Stimulated activated CD8-positive, alpha-beta memory T cell treated with anti-CD3 and anti-CD28 coated beads, Interleukin-15, amount 100 ng/mL, for 4 hours (primary cell): ENCODE data around the gene CRIP1.

ENCODE experiments used
- DNase-seq, 2 donors: peaks; one replicate each; pipeline ENCODE4 v3.0.0-alpha.2; 2020; ENCODE audit warnings: low read depth in 2 of 2

CRIP1 gene

DNA sequence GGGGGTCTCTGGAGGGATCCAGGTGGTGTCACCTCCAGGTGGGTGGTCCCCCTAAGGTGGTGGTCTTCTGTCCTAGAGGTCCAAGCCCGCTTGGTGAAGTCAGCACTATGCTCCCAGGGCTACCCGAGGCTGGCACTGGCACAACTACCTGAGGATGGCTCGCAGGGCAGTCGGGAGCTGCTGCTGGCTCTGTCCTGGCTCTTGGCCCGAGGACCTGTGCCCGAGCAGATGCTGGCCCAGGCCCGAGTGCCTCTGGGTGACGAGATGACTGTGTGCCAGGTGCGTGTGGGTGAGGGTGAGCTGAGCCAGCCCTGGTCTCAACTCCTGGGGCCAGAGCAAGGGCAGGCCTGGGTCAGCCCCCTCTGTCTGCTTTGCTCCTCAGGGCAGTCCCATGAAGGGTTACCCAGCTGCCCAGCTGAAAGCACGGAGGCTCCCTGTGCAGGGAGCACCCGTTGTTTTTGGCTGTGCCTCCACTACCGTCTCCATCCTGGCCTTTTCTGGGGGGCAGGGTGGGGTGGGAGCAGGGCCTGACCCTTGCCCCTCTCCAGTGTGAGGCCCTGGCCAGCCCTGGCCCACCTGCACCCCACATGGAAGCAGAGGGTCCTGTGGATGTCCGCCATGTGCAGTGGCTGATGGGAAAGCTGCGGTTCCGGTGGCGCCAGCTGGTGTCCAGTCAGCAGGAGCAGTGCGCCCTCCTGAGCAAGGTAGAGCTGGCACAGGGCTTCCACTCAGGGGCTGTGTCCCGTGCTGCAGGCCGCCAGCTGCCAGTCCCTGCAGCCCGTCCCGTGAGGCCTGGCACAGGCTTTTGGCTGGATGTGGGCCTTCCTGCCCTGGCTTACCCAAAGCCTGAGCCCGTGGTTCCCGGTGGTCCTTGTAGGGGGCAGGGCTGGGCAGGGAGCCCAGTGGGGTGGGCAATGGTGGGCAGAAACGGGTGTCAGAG lies 5.6 kb downstream of the CRIP1 start:
- no peak for DNase-seq

DNA sequence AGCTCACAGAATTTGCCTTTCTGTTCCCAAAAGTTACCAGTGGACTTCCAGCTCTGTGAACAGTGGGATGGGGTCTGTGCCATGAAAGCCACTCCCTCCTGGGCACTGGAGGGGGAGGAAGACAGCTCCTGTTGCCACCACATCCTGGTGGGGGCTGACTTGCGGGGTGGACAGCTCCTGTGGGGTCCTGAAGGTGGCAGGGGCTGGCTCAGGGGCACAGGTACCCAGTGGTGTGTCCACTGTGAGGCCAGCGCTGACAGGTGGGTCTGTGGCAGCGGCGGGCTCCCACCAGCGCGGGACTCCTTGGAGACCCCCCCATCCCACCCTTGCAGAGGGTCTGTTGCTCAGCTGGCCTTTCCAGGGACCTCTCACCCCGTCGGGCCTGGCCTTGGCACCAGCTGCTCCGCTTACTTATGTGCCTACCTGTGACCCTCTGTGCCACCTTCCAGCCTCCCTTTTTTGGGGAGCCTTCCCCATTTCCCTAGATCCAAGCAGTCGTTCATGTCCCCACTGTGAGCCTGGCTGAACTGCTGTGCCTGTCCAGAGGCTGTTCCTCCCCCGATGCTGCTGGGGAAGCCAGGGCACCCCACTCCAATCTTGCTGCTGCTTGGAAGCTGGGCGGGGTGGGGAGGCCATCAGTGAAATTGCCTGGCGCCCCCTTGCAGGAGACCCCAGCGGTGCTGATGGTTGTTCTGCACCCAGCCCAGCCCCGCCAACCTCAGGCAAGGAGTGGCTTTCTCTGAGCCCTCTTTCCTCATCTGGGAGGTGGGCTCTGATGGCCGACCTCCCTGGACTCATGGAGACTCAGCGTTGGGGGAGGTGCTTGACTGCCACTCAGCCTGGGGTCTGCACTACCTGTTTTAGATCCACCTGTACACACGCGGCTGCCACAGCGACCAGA lies 6.5 kb downstream of the CRIP1 start:
- no peak for DNase-seq

DNA sequence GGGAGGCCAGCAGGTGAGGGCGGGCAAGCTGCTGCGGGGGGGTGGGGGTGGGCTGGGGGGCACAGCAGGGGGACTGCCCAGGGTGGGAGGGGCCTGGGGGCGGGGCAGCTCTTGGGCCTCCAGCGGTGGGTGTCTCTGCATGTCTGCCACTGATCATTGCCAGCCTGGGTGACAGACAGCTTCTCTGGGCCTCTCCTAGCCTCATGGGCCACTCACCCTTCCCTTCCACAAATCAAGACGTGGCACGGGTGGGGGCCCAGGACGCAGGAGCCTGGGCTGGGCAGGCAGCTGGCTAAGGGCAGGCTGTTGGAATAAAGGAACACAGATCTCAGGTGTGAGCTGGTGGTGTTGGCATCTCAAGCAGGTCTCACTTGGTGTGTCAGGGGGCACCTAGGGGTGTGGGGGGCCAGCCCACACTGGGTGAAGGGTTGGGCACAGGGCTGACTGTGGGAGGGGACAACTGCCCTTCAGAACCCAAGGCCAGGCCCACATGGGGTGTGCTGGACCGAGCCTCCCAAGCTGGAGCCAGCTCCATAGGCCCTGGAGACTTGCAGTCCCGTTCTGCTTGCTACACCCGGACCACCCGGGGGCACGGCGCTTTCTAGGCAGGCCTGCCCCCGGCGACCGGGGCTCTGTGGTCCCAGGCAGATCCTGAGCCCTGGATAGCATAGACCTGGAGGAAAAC lies 7.4 kb downstream of the CRIP1 start:
- DNase-seq: no peak

DNA sequence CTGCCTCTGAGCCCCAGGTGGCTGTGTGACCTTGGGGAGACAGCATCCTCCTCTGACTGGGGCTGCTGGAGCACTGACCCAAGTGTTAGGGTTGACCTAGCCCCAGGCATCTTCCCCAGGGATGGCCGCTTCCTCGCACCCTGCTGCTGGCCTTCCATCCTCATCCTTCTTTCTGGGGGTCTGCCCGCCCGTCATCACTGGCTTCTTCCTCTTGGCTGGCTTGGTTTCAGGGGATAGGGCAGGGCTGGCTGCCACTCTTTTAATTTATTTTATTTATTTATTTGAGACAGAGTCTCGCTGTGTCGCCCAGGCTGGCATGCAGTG lies 7.9 kb downstream of the CRIP1 start:
- DNase-seq: no peak

DNA sequence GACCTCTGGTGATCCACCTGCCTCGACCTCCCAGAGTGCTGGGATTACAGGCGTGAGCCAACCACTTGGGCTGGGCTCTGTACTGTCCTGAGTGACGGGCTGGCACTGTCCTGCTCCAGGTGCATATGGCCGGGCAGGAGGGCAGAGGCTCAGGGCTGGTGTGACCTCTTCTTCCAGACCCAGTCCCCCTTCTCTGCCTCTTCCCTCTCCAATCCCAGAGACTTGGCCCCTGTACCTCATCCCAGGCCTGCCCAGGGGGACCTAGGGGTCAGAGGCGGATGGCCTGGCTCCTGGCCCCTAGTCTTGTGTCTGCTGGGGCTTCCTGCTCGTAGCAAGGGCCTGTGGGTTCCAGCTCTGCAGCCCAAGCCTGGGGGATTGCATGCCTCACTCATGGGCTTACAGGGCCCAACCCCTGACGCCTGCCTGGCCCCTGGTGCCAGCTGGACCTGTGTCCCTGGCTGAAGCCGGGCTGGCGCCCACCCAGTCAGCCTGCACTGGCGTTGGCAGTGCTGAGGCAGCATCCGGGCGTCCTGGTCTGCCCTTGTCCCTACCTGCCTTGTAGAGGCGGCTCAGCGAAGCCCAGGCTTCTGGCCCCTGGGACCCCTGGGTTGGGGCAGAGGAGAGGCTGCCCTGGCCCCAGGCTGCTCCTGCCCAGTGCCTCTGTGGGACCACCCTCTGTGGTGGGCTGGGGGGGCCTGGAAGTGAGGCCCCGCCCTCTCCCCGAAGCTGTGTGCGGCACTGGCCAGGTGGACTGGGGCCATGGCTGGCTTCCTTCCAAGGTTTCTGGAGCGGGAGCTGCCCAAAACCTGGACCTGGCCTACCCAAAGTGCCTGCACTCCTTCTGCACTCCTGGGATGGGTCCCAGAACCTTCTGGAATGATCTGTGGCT lies 8.7 kb downstream of the CRIP1 start:
- DNase-seq: no peak

DNA sequence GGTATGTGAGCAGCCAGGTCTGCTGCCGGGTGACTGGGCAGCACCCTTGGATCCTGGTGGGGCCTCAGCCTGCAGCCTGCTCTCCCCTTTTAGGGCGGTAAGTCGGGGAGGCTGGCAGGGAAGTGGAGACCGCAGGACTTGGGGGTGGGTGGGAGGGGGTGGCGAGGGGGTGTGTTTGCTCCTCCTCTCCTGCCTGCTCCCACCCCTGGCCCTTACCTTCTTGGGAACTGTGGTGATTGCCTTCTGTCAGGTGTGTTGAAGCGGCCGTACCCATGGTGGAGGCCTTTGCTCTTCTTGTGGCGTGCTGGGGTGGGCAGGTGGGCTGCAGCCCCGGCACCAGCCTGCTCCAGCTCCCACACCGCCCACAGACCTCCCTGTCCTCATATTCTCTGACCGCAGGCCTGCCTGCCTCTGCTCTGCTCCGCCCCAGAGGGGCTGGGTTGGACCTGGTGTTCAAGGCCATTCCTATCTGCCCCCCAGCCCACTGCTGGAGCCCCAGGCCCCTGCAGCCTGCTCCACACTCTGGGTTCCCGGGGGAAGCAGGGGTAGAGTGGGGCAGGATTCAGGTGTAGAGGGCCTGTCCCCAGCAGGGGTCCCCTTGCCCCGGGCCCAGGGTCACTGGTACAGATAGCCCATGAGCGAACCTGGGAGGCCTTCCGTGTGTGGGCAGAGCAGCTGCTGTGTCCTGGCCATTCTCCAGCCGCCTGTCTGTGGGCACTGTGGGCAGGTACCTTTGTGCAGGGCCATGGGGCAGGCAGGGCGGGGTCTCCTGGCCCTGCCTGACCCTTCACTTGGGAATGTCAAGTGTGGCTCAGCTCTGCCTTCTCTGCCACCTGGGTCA lies 9.5 kb downstream of the CRIP1 start:
- no peak for DNase-seq

DNA sequence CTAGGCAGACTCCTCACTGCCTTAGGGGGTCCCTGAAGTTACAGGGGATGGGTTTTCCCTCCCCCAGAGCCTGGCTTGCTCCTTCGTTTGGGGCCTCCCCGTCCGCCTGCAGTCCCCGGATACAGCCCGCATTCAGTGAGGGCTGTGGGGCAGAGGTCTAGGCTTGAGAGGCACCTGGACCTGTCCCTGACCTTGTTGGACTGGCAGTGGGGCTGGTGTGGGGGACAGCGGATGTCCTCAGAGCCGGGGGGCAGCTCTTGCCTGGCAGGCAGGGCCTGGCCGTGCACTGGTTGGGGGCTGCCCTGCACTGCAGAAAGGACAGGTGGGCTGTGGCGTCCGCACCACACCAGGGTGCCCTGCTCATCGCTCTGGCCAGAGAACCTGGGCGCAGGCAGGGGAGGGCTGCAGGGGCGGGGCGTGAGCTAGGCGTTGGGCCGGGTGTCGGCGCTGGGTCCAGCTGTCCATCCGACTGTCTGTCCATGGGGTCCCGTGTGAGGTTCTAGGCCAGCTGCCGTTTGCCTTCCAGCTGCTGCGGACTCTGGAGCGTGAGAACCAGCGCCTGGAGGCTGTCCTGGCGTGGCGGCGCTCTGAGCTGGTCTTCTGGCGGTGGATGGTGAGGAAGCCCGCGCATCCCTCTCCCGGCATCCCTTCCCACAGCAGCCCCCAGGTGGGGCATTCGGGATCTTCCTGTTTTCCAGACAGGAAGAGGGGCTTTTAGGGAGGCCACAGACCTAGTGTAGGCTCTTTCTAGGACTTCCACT lies 10.3 kb downstream of the CRIP1 start:
- DNase-seq: no peak

DNA sequence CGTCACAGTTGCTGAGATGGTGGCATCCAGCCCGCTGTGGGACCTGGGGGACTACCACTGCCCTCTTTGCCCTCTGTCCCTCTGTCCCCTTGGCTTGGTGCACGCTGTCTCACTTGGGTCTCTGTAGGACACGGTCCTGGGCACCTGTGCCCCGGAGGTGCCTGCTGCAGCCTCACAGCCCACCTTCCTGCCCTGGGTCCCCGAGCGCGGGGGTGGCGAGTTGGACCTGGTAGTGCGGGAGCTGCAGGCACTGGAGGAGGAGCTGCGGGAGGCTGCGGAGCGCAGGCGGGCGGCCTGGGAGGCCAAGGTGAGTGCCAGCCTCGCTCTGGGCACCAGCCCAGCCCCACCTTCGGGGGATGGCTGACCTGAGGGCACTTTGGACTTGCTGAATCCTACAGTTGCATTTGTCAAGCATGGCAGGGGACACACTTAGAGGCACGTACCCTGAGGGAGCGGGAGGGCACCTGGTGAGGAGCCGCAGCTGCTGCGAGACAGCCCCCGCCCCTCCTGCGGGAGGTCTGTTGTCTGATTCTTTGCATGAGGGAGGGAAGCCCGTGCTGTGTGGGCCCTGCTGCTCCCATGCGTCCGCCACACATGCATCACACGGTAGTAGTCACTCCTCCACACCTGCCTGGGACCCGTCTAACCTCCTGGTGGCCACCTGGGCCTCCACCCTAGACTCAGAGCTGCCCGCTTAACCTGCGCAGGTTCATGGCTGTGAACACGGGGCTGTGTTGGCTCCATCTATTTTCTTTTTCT lies 11.2 kb downstream of the CRIP1 start:
- DNase-seq: no peak

DNA sequence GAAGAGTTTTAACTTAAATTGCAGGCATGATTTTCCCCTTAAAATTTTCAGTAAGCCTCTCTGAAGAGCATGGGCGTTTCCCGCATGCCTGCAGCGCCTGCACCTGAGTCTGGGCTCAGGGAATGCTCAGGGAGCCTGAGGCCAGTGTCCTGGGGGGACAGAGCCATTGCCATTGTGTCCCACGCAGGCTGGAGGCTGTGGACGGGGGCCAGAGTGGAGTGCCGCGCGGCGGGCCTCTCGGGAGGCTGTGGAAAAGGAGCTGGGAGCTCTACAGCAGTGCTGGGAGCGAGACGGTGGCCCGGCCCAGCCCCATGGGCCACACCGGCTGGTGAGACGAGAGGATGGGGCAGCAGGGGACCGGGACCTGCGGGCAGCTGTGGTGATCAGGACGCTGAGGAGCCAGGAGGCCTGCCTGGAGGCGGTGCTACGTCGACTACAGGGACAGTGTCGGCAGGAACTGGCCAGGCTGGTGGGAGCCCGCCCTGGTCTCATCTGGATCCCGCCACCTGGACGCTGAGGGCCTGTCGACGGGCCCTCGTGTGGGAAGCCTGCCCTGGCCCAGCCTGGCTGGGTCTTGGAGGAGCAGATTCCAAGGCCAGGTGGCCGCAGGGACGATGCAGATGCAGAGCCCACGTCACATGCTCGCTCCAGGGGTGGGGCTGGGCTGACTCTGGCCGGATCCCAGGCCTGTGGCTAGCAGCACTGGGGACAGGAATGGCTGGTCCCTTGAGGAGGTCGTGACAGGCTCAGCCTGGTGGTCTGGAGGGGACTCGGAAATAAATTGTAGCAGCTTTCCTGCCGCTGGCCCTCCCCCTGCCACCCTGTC lies 12.0 kb downstream of the CRIP1 start:
- no peak for DNase-seq

DNA sequence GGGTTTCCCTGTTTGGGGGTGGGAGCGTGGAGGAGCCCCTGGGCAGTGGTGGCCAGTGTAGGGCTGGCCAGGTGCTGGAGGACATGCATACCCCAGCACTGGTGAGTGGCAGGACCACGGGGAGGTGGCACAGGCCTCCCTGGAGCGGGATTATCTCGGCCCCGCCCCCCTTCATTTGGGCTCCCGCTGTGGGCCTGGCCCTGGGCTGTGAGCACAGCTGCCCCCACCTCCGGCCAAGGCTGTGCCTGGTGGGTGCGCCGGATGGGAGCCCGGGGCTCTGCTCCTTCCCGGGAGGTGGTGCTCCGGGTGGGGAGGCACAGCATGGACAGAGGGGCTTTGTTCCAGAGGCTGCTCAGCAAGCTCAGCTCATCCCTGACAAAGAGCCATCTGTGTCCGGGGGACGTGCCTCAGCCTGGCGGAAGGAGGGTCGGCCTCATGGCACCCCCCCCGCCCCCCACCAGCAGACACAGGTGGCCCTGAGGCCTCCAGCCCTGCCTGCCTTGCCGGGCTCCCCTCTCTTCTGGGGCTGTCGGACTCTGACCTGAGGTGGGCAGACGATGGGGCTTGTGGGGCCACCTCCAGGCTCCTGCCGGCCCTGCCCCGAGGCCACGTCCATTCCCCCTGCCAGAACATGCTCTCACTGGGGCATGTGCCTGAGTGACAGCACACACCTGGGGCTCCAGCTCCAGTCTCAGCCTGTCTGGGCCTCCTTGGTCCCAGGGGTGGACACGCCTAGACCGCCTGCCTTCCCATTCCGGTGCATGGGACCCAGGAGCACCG lies 12.8 kb downstream of the CRIP1 start:
- DNase-seq: no peak

DNA sequence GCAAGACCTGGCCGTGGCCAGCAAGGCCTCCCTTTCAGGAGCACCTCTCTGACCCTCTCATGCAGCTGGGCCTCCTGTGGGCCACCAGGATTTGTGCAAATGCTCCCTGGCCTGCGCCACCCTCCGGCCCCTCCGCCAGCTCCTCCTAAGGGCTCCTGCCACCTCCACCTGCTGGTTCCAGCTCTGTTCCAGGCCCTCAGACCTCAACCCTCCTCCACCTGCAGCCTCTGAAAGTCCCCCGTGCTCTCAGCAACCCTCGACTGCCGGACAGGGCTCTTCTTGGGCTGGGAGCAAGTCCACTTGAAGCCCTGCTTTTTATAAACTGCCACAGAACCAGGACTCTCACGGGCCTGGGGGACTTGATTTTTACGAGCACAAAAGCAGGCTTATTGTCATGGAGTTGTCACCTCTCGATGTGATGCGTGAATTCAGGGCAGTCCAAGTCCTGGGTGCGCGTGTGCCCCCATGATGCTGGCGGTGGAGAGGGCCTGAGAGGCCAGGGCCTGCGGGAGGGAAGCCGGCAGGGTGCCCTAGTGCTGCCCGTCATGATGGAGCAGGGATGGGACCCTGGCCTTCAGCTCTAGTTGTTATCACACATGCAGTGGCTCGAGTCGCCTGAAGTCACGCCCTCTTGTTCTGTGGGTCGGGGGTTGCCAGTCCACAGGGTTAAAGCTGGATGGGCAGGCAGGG lies 13.5 kb downstream of the CRIP1 start:
- DNase-seq: no peak

DNA sequence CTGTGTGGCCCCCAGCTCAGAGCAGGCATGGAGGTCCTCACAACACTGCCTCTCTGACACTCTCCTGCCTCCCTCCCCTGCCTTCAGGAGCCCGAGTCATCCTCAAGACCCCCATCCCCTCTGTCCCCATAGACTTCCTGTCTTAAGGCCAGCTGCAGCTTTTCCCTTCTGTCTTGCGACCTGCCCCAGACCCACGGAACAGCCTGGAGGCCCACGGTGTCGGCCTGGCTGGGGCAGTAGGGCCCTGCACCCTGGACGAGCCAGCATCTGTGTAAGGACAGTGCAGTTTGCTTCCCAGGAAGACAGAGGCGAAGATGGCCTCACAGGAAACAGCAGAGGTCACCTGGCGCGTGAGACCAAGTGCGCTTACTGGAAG lies 14.0 kb downstream of the CRIP1 start:
- DNase-seq: no peak

DNA sequence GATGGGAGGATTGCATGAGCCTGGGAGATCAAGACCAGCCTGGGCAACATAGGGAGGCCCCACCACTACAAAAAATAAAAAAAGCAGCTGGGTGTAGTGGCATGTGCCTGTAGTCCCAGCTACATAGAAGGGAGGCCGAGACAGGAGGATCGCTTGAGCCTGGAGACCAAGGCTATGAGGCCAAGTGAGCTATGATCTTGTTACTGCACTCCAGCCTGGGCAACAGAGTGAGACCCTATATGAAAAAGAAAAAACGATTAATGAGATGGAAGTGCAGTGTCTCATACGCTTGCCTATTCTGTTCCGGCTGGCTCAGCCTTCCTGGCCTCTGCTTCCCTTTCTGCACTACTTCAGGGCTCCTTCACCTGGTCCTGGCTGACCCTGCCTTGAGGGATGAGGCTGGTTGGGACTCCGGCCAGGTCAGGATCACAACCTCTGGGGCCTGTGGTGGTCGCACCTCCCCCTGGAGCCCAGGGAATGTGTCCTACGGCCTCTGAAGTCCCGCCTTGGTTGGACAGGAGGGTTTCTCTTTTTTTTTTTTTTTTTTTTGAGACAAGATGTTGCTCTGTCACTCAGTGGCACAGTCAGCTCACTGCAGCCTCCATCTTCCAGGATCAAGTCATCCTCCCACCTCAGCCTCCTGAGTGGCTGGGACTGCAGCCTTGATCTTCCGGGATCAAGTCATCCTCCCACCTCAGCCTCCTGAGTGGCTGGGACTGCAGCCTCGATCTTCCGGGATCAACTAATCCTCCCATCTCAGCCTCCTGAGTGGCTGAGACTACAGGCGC lies 15.0 kb downstream of the CRIP1 start:
- no peak for DNase-seq

DNA sequence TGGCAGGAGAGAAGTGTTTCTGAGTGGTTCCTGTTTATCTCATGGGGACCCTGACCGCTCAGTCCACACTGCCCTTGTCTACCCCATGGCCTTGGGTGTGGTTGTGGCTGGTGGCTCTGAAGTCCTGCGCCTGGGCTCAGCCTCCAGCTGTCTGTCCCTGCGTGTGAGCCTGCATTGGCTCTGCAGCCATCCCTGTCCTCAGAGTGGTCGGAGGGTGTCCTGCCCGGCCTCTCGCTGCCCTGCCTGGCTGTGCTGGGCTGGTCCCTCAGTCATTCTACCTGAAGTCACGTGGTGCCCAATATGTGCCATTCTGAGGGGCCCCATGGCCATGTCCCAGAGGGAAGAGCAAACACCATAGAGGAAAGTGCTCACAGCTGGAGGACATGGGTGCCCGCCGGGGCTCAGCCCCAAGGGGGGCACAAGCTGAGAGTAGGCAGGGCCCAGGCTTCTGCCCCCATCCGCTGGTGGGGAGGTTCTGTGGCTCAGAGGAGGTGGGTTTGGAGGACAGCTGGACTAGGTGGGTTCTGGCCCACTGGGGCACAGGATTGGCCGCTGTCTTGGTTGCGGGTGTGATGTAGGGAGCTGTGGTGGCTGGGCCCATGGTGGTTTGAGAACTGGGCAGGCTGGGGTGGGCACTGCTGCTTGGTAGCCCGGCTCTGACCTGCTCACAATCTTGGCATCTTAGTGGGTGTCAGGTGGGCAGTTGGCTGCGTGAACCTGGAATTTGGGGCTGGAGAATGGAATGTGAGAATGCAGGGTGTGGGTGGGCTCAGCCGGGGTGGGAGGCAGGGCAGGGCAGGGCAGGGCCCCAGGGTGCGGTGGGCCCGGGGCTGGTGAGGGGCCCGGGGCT lies 16.0 kb downstream of the CRIP1 start:
- no peak for DNase-seq

DNA sequence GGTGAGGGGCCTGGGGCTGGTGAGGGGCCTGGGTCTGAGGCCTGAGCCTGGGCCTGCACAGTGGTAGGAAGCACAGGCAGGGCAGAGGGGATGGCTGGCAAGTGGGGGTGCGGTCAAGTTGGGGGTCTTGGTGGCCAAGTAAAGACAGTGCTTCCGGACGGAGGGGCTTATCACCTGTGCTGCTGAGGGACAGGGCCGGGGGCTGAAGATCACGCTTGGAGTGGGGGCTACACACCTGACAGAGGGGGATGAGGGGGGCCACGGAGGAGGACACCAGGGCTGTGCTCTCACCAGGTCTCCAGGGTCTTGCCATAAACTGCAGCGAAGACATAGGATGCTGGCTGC lies 16.6 kb downstream of the CRIP1 start:
- no peak for DNase-seq
